Thyroid gland (tissue), 4 donors: ENCODE results near the gene INTS3. TPM values are rescaled to one million over a fixed set of nuclear protein-coding genes. Genes with fewer than 3 reads are reported as not detected.

Experiments
- DNase-seq, 2 donors: peaks; one replicate each; pipeline ENCODE4 v3.0.0-alpha.2; 2019
- H3K27ac ChIP-seq, 3 donors: fragments of 200-600 bp; sonication (generic); 1 replicate in 2 of 3; 2 replicates in 1 of 3; pipeline ENCODE4 v1.5.1; 2016 to 2019; ENCODE audit warnings: mild to moderate bottlenecking in 1 of 3, moderate library complexity in 1 of 3
- H3K27me3 ChIP-seq: fragments of 200-600 bp; sonication (generic); one replicate; pipeline ENCODE4 v1.5.1; 2019
- H3K36me3 ChIP-seq, 2 donors: fragments of 200-600 bp; sonication (generic); one replicate each; pipeline ENCODE4 v1.5.1; 2016 to 2019
- H3K4me1 ChIP-seq, 2 donors: fragments of 200-600 bp; sonication (generic); one replicate each; pipeline ENCODE4 v1.5.1; 2017 to 2019
- H3K4me3 ChIP-seq, 3 donors: fragments of 200-600 bp; sonication (generic); replicated peaks in 1 of 3; 1 replicate in 2 of 3; 2 replicates in 1 of 3; pipeline ENCODE4 v1.5.1; 2016; ENCODE audit warnings: mild to moderate bottlenecking in 1 of 3
- H3K9me3 ChIP-seq: fragments of 200-600 bp; sonication (generic); one replicate; pipeline ENCODE4 v1.5.1; 2017
- CTCF ChIP-seq, 6 experiments: fragments of 200-600 bp in 3 of 6; fragments of 450-650 bp in 3 of 6; sonication (generic) in 3 of 6; IDR thresholded peaks; one replicate each; pipeline ENCODE4 v1.5.1; 2016 to 2019; ENCODE audit warnings: antibody characterized with exemption in 6 of 6, mild to moderate bottlenecking in 2 of 6, inconsistent platforms in 1 of 6, moderate library complexity in 1 of 6
- POLR2A ChIP-seq, 2 donors: fragments of 450-650 bp; IDR thresholded peaks; one replicate each; pipeline ENCODE4 v1.6.1; 2017; ENCODE audit warnings: antibody characterized with exemption in 2 of 2, mild to moderate bottlenecking in 2 of 2, moderate library complexity in 1 of 2
- WGBS, 2 donors: methylation state at CpG; one replicate each; pipeline ENCODE4 v1.1.5; 2017; 5-methylcytosine and 5-hydroxymethylcytosine counted together
- intact Hi-C: fragments of 100-400 bp; cut with DNase I; formaldehyde crosslinking; loops from one replicate; pipeline ENCODE4 v1.15.1; 2023
- total RNA-seq, 4 donors: library from RNA; depleted of rRNA; stranded (reverse); fragments of >200 nt; gene quantifications; one replicate each; pipeline ENCODE4 v1.2.3, GENCODE V29; 2016

Gene INTS3
- total RNA-seq, 4 donors from 2014 or later = 50.0 to 60.9 (median 56.3) TPM

GRCh38 chr1:153697191-153698019 lies 30.4 kb upstream of the INTS3 start:
- Histone ChIP-seq H3K27ac (peak overlapping the region; percentile 24 to 82 (median 60)), H3K4me3 (no peak overlapping the region), H3K27me3 (no peaks in the 10 kb centered on the region), H3K36me3 (no peaks in the 10 kb centered on the region), H3K9me3 (no peaks in the 10 kb centered on the region), H3K4me1 (peaks cover 0 to 9% of the 10 kb centered on the region in 2 donors)
- DNase-seq = no peak
- intact Hi-C loops = no loop called here
- 66% methylated on average over 10 to 12 of the region's 12 CpGs for WGBS, 2 donors
- TF ChIP-seq POLR2A (IDR thresholded peaks at IDR 0.05) (no peak), CTCF (IDR thresholded peaks at IDR 0.05) (no peak)

- Histone ChIP-seq H3K27me3 (no peaks in the 10 kb centered on the region), H3K27ac (peak overlapping the region; percentile 24 to 82 (median 60)), H3K9me3 (no peaks in the 10 kb centered on the region), H3K36me3 (no peaks in the 10 kb centered on the region), H3K4me1 (peaks cover 0 to 9% of the 10 kb centered on the region in 2 donors), H3K4me3 (no peak overlapping the region)
- DNase-seq = peak; percentile 6 to 22
- WGBS, 2 donors = 34 to 45% methylated on average over 25 to 29 of the region's 29 CpGs
- TF ChIP-seq POLR2A (IDR thresholded peaks at IDR 0.05) (no peak), CTCF (IDR thresholded peaks at IDR 0.05) (no peak)
- intact Hi-C loops = no loop called here
Observed at GRCh38 chr1:153698020-153698922, 29.6 kb upstream of the INTS3 start.

- H3K4me3 ChIP-seq = no peak overlapping the region
- H3K27ac ChIP-seq = peak overlapping the region in 2 of 3 donors; percentile 60 to 82
- 87 to 89% methylated on average over 6 of the region's 6 CpGs for WGBS, 2 donors
- H3K4me1 ChIP-seq = peaks cover 0 to 9% of the 10 kb centered on the region in 2 donors
- intact Hi-C loops = no loop called here
- no peaks in the 10 kb centered on the region for H3K36me3 ChIP-seq
- TF ChIP-seq POLR2A (IDR thresholded peaks at IDR 0.05) (no peak), CTCF (IDR thresholded peaks at IDR 0.05) (no peak)
- no peaks in the 10 kb centered on the region for H3K9me3 ChIP-seq
- no peaks in the 10 kb centered on the region for H3K27me3 ChIP-seq
- no peak for DNase-seq
Observed at GRCh38 chr1:153698923-153699714, 28.7 kb upstream of the INTS3 start.

- Histone ChIP-seq H3K4me3 (no peak overlapping the region), H3K27me3 (no peaks in the 10 kb centered on the region), H3K36me3 (no peaks in the 10 kb centered on the region), H3K4me1 (peaks cover 0 to 9% of the 10 kb centered on the region in 2 donors), H3K27ac (no peak overlapping the region), H3K9me3 (no peaks in the 10 kb centered on the region)
- TF ChIP-seq POLR2A (IDR thresholded peaks at IDR 0.05) (no peak), CTCF (IDR thresholded peaks at IDR 0.05) (no peak)
- no peak for DNase-seq
- intact Hi-C loops = no loop called here
- WGBS, 2 donors = 89 to 92% methylated on average over 6 of the region's 6 CpGs
Observed at GRCh38 chr1:153699768-153700167, 28.1 kb upstream of the INTS3 start.
